Measurements from ENCODE around the gene UBE2S. TPM values are rescaled to one million over a fixed set of nuclear protein-coding genes. Genes with fewer than 3 reads are reported as not detected.

The UBE2S gene
- total RNA-seq, 1 donor from 2014 or later = 69.9 TPM

DNA sequence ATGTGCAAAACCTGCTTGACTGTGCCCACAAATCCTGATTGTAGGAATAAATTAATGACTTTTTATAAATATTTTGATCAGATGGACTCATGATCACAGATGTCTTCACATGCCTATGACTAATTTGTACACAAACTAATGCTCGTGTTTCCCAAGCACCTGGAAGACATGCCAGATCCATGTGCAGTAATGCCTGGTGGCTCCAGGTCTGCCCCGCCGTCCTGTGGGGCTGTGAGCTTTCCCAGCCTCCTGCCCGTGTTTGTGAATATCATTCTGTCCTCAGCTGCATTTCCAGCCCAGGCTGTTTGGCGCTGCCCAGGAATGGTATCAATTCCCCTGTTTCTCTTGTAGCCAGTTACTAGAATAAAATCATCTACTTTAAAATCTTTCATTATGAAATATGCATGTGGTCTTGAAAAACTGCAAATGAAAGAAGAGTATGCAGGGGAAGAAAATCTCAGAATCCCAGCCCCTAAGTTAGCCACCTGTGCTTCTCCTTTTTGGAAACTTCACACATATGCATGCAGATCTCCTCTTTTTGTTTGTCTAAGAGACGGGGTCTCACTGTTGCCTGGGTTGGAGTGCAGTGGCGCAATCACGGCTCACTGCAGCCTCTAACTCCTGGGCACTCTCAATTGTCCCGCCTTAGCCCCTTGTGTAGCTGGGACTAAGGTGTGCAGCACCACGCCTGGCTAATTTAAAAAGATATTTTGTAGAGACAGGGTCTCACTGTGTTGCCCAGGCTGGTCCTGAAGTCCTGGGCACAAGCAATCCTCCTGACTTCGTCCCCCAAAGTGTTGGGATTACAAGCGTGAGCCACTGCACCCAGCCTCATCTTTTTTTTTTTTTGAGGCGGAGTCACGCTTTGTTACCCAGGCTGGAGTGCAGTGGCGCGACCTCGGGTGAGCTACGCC, 15.6 kb downstream of the UBE2S start:
- H3K36me3 Mint-ChIP-seq (ENCODE audit: insufficient read depth) = peaks cover 7% of the 10 kb centered on the region
- H3K4me1 Mint-ChIP-seq (ENCODE audit: low read depth) = peaks cover 25% of the 10 kb centered on the region
- H3K27me3 Mint-ChIP-seq = no peaks in the 10 kb centered on the region
- TF ChIP-seq, protein P1, sequence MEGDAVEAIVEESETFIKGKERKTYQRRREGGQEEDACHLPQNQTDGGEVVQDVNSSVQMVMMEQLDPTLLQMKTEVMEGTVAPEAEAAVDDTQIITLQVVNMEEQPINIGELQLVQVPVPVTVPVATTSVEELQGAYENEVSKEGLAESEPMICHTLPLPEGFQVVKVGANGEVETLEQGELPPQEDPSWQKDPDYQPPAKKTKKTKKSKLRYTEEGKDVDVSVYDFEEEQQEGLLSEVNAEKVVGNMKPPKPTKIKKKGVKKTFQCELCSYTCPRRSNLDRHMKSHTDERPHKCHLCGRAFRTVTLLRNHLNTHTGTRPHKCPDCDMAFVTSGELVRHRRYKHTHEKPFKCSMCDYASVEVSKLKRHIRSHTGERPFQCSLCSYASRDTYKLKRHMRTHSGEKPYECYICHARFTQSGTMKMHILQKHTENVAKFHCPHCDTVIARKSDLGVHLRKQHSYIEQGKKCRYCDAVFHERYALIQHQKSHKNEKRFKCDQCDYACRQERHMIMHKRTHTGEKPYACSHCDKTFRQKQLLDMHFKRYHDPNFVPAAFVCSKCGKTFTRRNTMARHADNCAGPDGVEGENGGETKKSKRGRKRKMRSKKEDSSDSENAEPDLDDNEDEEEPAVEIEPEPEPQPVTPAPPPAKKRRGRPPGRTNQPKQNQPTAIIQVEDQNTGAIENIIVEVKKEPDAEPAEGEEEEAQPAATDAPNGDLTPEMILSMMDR (IDR thresholded peaks at IDR 0.05; ENCODE audit: unreplicated experiment) = no peak
- DNase-seq (ENCODE audit: low spot score, unreplicated experiment) = no peak
- no peak overlapping the region for H3K4me3 Mint-ChIP-seq (ENCODE audit: low read depth)
- no peak overlapping the region for H3K27ac Mint-ChIP-seq
- H3K9me3 Mint-ChIP-seq (ENCODE audit: low read depth) = no peaks in the 10 kb centered on the region

DNA sequence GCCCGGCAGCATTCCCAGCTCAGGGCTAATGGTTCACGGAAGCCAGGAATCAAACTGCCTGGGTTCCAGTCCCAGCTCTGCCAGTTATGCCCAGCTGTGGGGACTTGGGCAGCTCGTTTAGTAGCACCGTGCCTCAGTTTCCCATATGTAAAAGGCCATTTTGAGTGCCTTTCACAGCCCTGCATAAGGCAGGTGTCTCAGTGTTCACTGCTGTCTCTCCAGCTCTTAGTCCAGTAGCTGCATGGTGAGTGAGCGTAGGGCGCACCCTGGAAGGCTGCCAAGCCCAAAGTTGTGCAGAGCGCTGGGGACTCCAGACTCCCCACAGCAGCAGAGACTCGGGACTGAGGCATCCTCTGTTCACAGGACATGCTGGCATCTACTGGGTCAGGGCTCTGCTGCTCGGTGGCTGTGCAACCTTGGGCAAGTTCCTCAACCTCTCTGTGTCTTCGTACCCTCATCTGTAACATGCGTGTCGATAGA, 16.4 kb downstream of the UBE2S start:
- Mint-ChIP-seq H3K4me3 (ENCODE audit: low read depth) (no peak overlapping the region), H3K27ac (no peak overlapping the region), H3K27me3 (no peaks in the 10 kb centered on the region), H3K9me3 (ENCODE audit: low read depth) (no peaks in the 10 kb centered on the region), H3K36me3 (ENCODE audit: insufficient read depth) (peaks cover 7% of the 10 kb centered on the region), H3K4me1 (ENCODE audit: low read depth) (peaks cover 31% of the 10 kb centered on the region)
- TF ChIP-seq, protein P1 (IDR thresholded peaks at IDR 0.05; ENCODE audit: unreplicated experiment) = no peak
- DNase-seq (ENCODE audit: low spot score, unreplicated experiment) = no peak

DNA sequence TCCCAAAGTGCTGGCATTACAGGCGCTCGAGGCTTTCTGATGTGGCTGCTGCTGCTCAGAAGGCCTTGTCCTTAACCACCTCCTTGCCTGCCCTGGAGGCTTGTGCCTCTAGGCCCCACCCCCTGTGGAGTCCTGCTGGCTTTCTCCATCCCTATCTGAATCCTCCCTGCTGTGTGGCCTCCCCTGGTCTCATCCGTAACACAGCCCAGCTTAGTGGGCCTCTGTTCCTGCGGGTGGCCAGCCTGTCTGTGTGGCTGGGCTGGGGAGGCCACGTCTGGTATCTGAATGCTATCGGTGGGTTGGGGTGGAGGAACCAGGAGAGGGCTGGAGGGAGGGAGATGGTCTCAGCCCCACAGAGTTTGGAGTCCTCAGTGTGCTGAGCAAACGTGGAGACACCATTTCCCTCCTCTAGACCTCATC, 17.1 kb downstream of the UBE2S start:
- no peak overlapping the region for H3K27ac Mint-ChIP-seq
- no peak for DNase-seq (ENCODE audit: low spot score, unreplicated experiment)

DNA sequence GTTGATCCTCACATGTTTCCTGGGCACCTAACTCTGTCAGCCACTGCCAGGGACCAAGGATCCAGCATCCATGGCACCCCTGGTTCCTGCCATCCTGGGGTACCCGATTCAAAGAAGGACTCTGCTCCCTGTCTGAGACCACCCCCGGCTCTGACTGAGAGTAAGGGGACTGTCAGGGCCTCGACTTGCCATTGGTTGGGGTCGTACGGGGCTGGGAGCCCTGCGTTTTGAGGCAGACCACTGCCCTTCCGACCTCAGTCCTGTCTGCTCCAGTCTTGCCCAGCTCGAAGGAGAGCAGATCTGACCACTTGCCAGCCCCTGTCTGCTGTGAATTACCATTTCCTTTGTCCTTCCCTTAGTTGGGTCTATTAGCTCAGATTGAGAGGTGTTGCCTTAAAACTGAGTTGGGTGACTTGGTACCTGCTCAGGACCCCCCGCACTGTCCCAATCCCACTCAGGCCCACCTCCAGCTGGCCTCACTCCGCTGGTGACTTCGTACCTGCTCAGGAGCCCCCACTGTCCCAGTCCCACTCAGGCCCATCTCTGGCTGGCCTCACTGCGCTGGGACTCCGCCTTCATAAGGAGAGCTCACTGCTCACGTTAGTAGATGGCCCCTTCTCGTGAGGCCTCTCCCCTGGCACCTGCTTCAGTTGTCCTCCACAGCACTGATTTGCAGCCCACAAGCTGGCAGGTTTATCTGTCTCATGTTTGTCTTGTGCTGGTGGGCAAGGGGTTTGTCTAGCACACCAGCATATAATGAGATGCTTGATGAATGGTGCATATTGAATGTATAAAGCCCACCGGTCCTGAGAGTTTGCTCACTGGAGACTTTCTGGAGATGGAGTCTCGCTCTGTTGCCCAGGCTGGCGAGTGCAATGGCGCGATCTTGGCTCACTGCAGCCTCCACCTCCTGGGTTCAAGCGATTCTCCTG, 17.9 kb downstream of the UBE2S start:
- no peak for DNase-seq (ENCODE audit: low spot score, unreplicated experiment)
- Mint-ChIP-seq H3K27ac (peak overlapping the region; percentile 64), H3K4me1 (ENCODE audit: low read depth) (peaks cover 33% of the 10 kb centered on the region), H3K9me3 (ENCODE audit: low read depth) (no peaks in the 10 kb centered on the region), H3K27me3 (no peaks in the 10 kb centered on the region), H3K4me3 (ENCODE audit: low read depth) (peak overlapping the region; percentile 23), H3K36me3 (ENCODE audit: insufficient read depth) (peaks cover 8% of the 10 kb centered on the region)
- TF ChIP-seq, protein P1 (IDR thresholded peaks at IDR 0.05; ENCODE audit: unreplicated experiment) = no peak

More for the DNA sequence above, 17.1 kb downstream of the UBE2S start:
- H3K36me3 Mint-ChIP-seq (ENCODE audit: insufficient read depth) = peaks cover 8% of the 10 kb centered on the region
- TF ChIP-seq, protein P1 (IDR thresholded peaks at IDR 0.05; ENCODE audit: unreplicated experiment) = no peak
- no peak overlapping the region for H3K4me3 Mint-ChIP-seq (ENCODE audit: low read depth)
- H3K4me1 Mint-ChIP-seq (ENCODE audit: low read depth) = peaks cover 33% of the 10 kb centered on the region
- no peaks in the 10 kb centered on the region for H3K27me3 Mint-ChIP-seq
- H3K9me3 Mint-ChIP-seq (ENCODE audit: low read depth) = no peaks in the 10 kb centered on the region

Measured in progenitor cell of endocrine pancreas (in vitro differentiated cells).